Natural killer cell (primary cell): ENCODE measurements around the gene TMEM14A. TPM values are rescaled to one million over a fixed set of nuclear protein-coding genes. Genes with fewer than 3 reads are reported as not detected.

Experiments used
- ATAC-seq, 3 donors: fragments of 150-1000 bp in 2 of 3; fragments of 200-7000 bp in 1 of 3; cut with Tn5 transposase; 1 replicate in 1 of 3; 2 replicates in 2 of 3; pipeline ENCODE4 v1.10.0; 2021; ENCODE audit warnings: mild to moderate bottlenecking in 2 of 3, moderate library complexity in 2 of 3
- DNase-seq, 2 donors: peaks; one replicate each; pipeline versions ENCODE4 v3.0.0 to v3.0.0-alpha.2; 2013 to 2021; ENCODE audit warnings: mixed read lengths in 1 of 2
- H3K27ac ChIP-seq: one replicate; pipeline ENCODE4 v1.5.1; 2013; ENCODE audit warnings: mild to moderate bottlenecking, low read length
- H3K27me3 ChIP-seq: one replicate; pipeline ENCODE4 v1.6.1; 2013; ENCODE audit warnings: low read length; ENCODE audit not compliant: control insufficient read depth, insufficient read depth
- H3K36me3 ChIP-seq: one replicate; pipeline ENCODE4 v1.6.1; 2013; ENCODE audit warnings: low read length; ENCODE audit not compliant: control insufficient read depth, insufficient read depth
- H3K4me1 ChIP-seq: one replicate; pipeline ENCODE4 v1.6.1; 2013; ENCODE audit warnings: low read length; ENCODE audit not compliant: control insufficient read depth, insufficient read depth
- H3K4me3 ChIP-seq: one replicate; pipeline ENCODE4 v1.5.1; 2013; ENCODE audit warnings: low read length
- H3K9me3 ChIP-seq: one replicate; pipeline ENCODE4 v1.6.1; 2013; ENCODE audit warnings: low read length; ENCODE audit not compliant: control insufficient read depth, insufficient read depth
- H3K27ac Mint-ChIP-seq, 2 donors: one replicate each; pipeline ENCODE4 v1.8.0; 2022; ENCODE audit warnings: mild to moderate bottlenecking in 2 of 2, mixed read lengths in 2 of 2, moderate library complexity in 1 of 2
- H3K27me3 Mint-ChIP-seq, 2 donors: one replicate each; pipeline ENCODE4 v1.8.0; 2022; ENCODE audit warnings: low read depth in 2 of 2, mixed read lengths in 2 of 2
- H3K36me3 Mint-ChIP-seq: one replicate; pipeline ENCODE4 v1.8.0; 2022; ENCODE audit warnings: mixed read lengths
- H3K4me1 Mint-ChIP-seq, 2 donors: one replicate each; pipeline ENCODE4 v1.8.0; 2022; ENCODE audit warnings: mixed read lengths in 2 of 2
- H3K4me3 Mint-ChIP-seq: one replicate; pipeline ENCODE4 v1.8.0; 2022; ENCODE audit warnings: mild to moderate bottlenecking, moderate library complexity, mixed read lengths
- H3K9me3 Mint-ChIP-seq, 2 donors: one replicate each; pipeline ENCODE4 v1.8.0; 2022; ENCODE audit warnings: mixed read lengths in 2 of 2
- WGBS: methylation state at CpG from one replicate; pipeline ENCODE4 v1.1.7; 2013; ENCODE audit warnings: missing lambda C conversion rate; ENCODE audit not compliant: insufficient coverage; 5-methylcytosine and 5-hydroxymethylcytosine counted together
- intact Hi-C: fragments of 100-400 bp; cut with micrococcal nuclease; formaldehyde crosslinking; loops from one replicate; pipeline ENCODE4 v1.14.2; 2022
- total RNA-seq, 4 donors: library from RNA; stranded (reverse); fragments of 120-200 nt in 1 of 4; gene quantifications; one replicate each; pipeline versions ENCODE4 v1.2.3 to v1.2.4, GENCODE V29; 2013 to 2022
- TF ChIP-seq, protein P1 (sequence below): fragments of 200-600 bp; IDR thresholded peaks from one replicate; pipeline ENCODE4 v1.8.0; 2022; ENCODE audit warnings: antibody characterized with exemption

Gene TMEM14A
- total RNA-seq, 3 donors from 2014 or later (not counting 1 experiment from before 2014, with no cell fraction given), result 4.8 to 5.6 (median 5.3) TPM

DNA sequence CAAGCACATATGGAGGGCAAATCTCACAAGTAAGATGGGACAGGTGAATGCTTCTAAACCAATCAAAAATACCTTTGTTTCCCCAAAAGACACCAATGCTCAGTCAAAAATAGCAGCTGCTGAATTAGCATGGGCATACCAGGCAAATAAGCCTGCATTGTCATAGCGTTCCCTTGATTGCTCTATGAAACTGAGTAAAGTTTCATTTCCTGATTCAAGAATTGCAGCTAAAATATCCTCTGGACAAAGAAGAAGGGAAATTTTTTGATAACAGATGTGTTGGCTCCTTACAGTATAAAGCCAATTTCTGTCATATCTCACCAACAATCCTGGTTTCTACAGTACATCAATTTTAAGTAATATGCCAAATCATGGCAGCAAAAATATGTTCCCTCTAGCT lies 3.3 kb upstream of the TMEM14A start:
- Histone ChIP-seq H3K27me3 (peaks cover 4% of the 10 kb centered on the region), H3K9me3 (no peaks in the 10 kb centered on the region), H3K27ac (no peak overlapping the region), H3K36me3 (no peaks in the 10 kb centered on the region), H3K4me3 (no peak overlapping the region), H3K4me1 (peaks cover 27% of the 10 kb centered on the region)
- Mint-ChIP-seq H3K27me3 (no peaks in the 10 kb centered on the region), H3K9me3 (no peaks in the 10 kb centered on the region), H3K36me3 (no peaks in the 10 kb centered on the region), H3K27ac (no peak overlapping the region), H3K4me3 (no peak overlapping the region), H3K4me1 (peaks cover 15 to 25% of the 10 kb centered on the region in 2 donors)
- no peak for DNase-seq
- TF ChIP-seq, protein P1, sequence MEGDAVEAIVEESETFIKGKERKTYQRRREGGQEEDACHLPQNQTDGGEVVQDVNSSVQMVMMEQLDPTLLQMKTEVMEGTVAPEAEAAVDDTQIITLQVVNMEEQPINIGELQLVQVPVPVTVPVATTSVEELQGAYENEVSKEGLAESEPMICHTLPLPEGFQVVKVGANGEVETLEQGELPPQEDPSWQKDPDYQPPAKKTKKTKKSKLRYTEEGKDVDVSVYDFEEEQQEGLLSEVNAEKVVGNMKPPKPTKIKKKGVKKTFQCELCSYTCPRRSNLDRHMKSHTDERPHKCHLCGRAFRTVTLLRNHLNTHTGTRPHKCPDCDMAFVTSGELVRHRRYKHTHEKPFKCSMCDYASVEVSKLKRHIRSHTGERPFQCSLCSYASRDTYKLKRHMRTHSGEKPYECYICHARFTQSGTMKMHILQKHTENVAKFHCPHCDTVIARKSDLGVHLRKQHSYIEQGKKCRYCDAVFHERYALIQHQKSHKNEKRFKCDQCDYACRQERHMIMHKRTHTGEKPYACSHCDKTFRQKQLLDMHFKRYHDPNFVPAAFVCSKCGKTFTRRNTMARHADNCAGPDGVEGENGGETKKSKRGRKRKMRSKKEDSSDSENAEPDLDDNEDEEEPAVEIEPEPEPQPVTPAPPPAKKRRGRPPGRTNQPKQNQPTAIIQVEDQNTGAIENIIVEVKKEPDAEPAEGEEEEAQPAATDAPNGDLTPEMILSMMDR, result no peak
- intact Hi-C loops, result loop anchor here (10.0 kb wide), 1 partner anchor 603 kb away; no protein-coding TSS in a partner anchor
- WGBS, result 65% methylated on average over 1 of the region's 1 CpG
- ATAC-seq, result no peak

GRCh38 chr6:52671676-52672075 lies 763 bp downstream of the TMEM14A start:
- Mint-ChIP-seq H3K9me3 (no peaks in the 10 kb centered on the region), H3K4me1 (peaks cover 20 to 25% of the 10 kb centered on the region in 2 donors), H3K27me3 (no peaks in the 10 kb centered on the region), H3K36me3 (no peaks in the 10 kb centered on the region), H3K27ac (peak overlapping the region; percentile 39 to 82), H3K4me3 (peak overlapping the region; percentile 89)
- Histone ChIP-seq H3K9me3 (no peaks in the 10 kb centered on the region), H3K36me3 (no peaks in the 10 kb centered on the region), H3K27me3 (no peaks in the 10 kb centered on the region), H3K4me1 (peaks cover 16% of the 10 kb centered on the region), H3K27ac (no peak overlapping the region), H3K4me3 (no peak overlapping the region)
- WGBS, result 79% methylated on average over 8 of the region's 9 CpGs
- ATAC-seq, result no peak
- TF ChIP-seq, protein P1, result no peak
- DNase-seq, result no peak
- intact Hi-C loops, result no loop called here

GRCh38 chr6:52672412-52673025 lies 1.6 kb downstream of the TMEM14A start:
- WGBS, result 93% methylated on average over 9 of the region's 9 CpGs
- no peaks in the 10 kb centered on the region for H3K9me3 Mint-ChIP-seq
- no peaks in the 10 kb centered on the region for H3K9me3 ChIP-seq
- peaks cover 16% of the 10 kb centered on the region for H3K4me1 ChIP-seq
- H3K27me3 Mint-ChIP-seq, result no peaks in the 10 kb centered on the region
- intact Hi-C loops, result no loop called here
- H3K27ac Mint-ChIP-seq, result peak overlapping the region in 1 of 2 donors; percentile 3
- TF ChIP-seq, protein P1, result no peak
- ATAC-seq (no peak), DNase-seq (no peak)
- H3K27me3 ChIP-seq, result no peaks in the 10 kb centered on the region
- H3K4me3 Mint-ChIP-seq, result no peak overlapping the region
- peaks cover 20 to 25% of the 10 kb centered on the region in 2 donors for H3K4me1 Mint-ChIP-seq
- H3K36me3 ChIP-seq, result no peaks in the 10 kb centered on the region
- H3K27ac ChIP-seq, result no peak overlapping the region
- no peak overlapping the region for H3K4me3 ChIP-seq
- H3K36me3 Mint-ChIP-seq, result no peaks in the 10 kb centered on the region

GRCh38 chr6:52674666-52675065 lies 3.8 kb downstream of the TMEM14A start:
- intact Hi-C loops, result no loop called here
- Mint-ChIP-seq H3K4me1 (peaks cover 18 to 20% of the 10 kb centered on the region in 2 donors), H3K27ac (no peak overlapping the region), H3K4me3 (no peak overlapping the region), H3K27me3 (no peaks in the 10 kb centered on the region), H3K36me3 (no peaks in the 10 kb centered on the region), H3K9me3 (no peaks in the 10 kb centered on the region)
- H3K9me3 ChIP-seq, result no peaks in the 10 kb centered on the region
- WGBS, result 82% methylated on average over 7 of the region's 7 CpGs
- H3K4me1 ChIP-seq, result peaks cover 16% of the 10 kb centered on the region
- ATAC-seq (no peak), DNase-seq (no peak)
- no peaks in the 10 kb centered on the region for H3K36me3 ChIP-seq
- no peak overlapping the region for H3K27ac ChIP-seq
- TF ChIP-seq, protein P1, result no peak
- no peaks in the 10 kb centered on the region for H3K27me3 ChIP-seq
- no peak overlapping the region for H3K4me3 ChIP-seq
